PFSK-1 (cell line): ENCODE results near the gene RAB3IL1.

ENCODE experiments used
- FOXP2 ChIP-seq: optimal IDR thresholded peaks from 2 replicates; pipeline ENCODE3; 2011; ENCODE audit warnings: borderline replicate concordance, control low read depth, inconsistent platforms; ENCODE audit not compliant: insufficient read depth; ENCODE audit errors: extremely low read length, extremely low read depth
- POLR2AphosphoS5 ChIP-seq: IDR thresholded peaks from 2 replicates; pipeline ENCODE4 v1.6.1; 2012; ENCODE audit warnings: low read depth, mild to moderate bottlenecking, control low read depth, low read length, moderate library complexity
- REST ChIP-seq, 2 experiments: IDR thresholded peaks; 2 replicates each; pipeline versions ENCODE4 v1.6.1 to v1.8.0; 2011 to 2012; ENCODE audit warnings: low read depth in 2 of 2, low read length in 2 of 2, control low read depth in 1 of 2, inconsistent platforms in 1 of 2, mild to moderate bottlenecking in 1 of 2, moderate library complexity in 1 of 2; ENCODE audit not compliant: insufficient read depth in 1 of 2
- SIN3A ChIP-seq: IDR thresholded peaks from 2 replicates; pipeline ENCODE4 v1.6.1; 2012; ENCODE audit warnings: mild to moderate bottlenecking, low read length, moderate library complexity, borderline replicate concordance; ENCODE audit not compliant: insufficient read depth
- TAF1 ChIP-seq: IDR thresholded peaks from 2 replicates; pipeline ENCODE4 v1.6.1; 2012; ENCODE audit warnings: low read length, control low read depth, borderline replicate concordance; ENCODE audit not compliant: insufficient read depth

GRCh38 chr11:61880031-61880430, 37.3 kb downstream of the RAB3IL1 start:
- TF ChIP-seq SIN3A (no peak), POLR2AphosphoS5 (no peak), TAF1 (no peak), REST (IDR thresholded peaks at IDR 0.05; ENCODE audit: insufficient read depth in 1 of 2, low read depth in 2 of 2, low read length in 2 of 2) (no peak), FOXP2 (no peak)
